Measurements from ENCODE around the gene IL6R. TPM values are rescaled to one million over a fixed set of nuclear protein-coding genes. Genes with fewer than 3 reads are reported as not detected.

IL6R gene
- total RNA-seq, 4 donors from 2014 or later, result 44.7 to 59.4 (median 55.5) TPM

DNA sequence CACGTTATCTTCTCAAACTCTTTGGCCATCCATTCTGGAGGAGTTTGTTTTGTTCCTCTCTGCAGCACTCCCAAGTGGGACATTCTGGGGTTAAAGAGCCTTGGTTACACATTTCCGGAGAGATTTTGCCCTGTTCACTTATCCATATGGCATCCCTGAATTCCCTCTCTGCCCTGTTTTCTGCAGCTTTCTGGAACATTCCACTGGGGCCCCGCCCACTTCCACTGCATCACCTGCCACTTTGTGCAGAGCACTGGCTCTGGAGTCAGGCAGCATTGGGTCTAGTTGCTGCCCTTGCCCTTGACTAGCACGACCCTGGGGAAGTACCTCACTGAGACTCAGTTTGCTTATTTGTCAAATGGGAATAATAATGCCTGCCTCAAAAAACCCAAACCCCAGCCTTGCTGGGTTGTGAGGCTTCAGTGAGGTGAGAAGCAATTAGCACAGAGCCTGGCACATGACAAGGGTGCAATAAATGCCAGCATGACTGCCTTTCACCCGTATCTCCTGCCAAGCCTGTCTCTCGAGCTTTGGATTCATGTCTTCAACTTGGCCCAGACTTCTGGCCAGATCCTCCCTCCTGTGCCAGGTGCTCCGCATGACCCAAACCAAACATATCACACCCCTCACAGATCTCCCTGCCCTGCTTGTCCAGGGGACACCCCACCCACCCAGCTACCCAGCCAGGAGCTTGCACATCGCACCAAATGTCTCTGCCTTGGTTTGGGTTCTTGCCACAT, 38.3 kb downstream of the IL6R start:
- Histone ChIP-seq H3K4me1 (peaks cover 0 to 98% (median 35%) of the 10 kb centered on the region in 3 donors), H3K27ac (peak overlapping the region; percentile 7 to 97 (median 82)), H3K9me3 (no peaks in the 10 kb centered on the region), H3K4me3 (no peak overlapping the region), H3K36me3 (peaks cover 0 to 62% of the 10 kb centered on the region in 2 donors), H3K27me3 (no peaks in the 10 kb centered on the region)
- no peak for TF ChIP-seq POLR2A (IDR thresholded peaks at IDR 0.05)
- ATAC-seq, result no peak
- WGBS, 2 donors (ENCODE audit: low coverage in 1 of 2), result 53 to 57% methylated on average over 6 of the region's 8 CpGs

DNA sequence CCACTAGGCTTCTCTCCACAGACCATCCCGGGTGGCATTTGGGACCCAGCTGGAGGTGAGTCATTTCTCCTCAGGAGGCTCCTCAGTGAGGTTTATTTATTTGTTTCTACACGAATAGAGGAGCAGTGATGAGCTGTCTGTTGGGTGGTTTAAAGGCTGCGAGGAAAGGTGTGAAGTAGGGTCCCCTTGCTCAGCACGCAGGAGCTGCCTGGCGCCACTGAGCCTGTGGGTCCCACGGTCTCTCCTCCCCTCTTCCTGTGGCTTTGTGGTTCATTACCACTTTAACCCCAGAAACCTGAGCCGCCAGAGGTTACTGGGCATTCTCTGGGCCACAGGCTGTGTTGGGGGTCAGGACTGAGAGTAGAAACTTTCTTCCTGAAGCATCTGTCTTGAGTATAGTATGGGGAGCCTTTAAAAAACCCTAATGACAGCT, 39.9 kb downstream of the IL6R start:
- Histone ChIP-seq H3K27me3 (no peaks in the 10 kb centered on the region), H3K4me3 (no peak overlapping the region), H3K27ac (peak overlapping the region; percentile 77 to 97 (median 88)), H3K4me1 (peaks cover 0 to 84% (median 37%) of the 10 kb centered on the region in 3 donors), H3K36me3 (peaks cover 0 to 66% of the 10 kb centered on the region in 2 donors), H3K9me3 (no peaks in the 10 kb centered on the region)
- no peak for ATAC-seq
- TF ChIP-seq POLR2A (IDR thresholded peaks at IDR 0.05), result no peak
- 64% methylated on average over 4 of the region's 7 CpGs; no CpG with 5 or more reads in 1 of the 2 donors for WGBS, 2 donors (ENCODE audit: low coverage in 1 of 2)

DNA sequence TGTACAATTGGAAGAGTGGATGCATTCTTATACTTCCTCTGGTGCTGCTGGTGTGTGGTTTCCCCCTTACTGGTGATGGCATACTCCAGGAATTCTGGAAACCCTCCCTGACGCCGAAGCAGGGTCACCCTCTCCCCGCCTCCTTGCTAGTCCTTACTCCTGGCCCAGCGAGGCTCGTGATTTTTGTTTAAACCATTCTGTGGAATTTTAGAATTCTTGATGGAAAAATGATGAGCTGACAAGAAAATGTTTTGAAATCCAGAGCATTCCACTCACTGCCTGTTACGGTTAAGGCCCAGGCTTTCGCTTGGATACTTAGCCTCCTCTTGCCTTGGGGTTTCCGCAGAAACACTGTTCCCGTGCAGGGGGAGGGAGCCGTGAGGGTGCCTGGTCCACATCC, 41.1 kb downstream of the IL6R start:
- peaks cover 0 to 66% of the 10 kb centered on the region in 2 donors for H3K36me3 ChIP-seq

DNA sequence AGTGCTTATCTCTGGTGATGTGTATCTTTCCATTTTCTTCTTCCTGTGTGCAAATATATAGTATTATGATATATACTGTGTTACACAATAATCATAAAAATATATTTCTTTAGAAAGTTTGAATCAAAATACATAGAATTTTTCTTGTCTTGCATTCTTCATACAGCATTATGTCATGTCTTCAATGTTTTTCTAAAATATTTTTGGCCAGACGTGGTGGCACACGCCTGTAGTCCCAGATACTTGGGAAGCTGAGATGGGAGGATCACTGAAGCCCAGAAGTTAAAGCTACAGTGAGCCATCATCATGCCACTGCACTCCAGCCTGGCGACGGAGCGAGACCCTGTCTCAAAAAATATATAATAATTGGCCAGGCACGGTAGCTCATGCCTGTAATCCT, 41.6 kb downstream of the IL6R start:
- TF ChIP-seq EP300 (IDR thresholded peaks at IDR 0.05) (no peak), POLR2AphosphoS5 (IDR thresholded peaks at IDR 0.05) (no peak), POLR2A (IDR thresholded peaks at IDR 0.05) (no peak)
- TF ChIP-seq, protein P1, sequence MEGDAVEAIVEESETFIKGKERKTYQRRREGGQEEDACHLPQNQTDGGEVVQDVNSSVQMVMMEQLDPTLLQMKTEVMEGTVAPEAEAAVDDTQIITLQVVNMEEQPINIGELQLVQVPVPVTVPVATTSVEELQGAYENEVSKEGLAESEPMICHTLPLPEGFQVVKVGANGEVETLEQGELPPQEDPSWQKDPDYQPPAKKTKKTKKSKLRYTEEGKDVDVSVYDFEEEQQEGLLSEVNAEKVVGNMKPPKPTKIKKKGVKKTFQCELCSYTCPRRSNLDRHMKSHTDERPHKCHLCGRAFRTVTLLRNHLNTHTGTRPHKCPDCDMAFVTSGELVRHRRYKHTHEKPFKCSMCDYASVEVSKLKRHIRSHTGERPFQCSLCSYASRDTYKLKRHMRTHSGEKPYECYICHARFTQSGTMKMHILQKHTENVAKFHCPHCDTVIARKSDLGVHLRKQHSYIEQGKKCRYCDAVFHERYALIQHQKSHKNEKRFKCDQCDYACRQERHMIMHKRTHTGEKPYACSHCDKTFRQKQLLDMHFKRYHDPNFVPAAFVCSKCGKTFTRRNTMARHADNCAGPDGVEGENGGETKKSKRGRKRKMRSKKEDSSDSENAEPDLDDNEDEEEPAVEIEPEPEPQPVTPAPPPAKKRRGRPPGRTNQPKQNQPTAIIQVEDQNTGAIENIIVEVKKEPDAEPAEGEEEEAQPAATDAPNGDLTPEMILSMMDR (IDR thresholded peaks at IDR 0.05), result no peak
- H3K4me1 ChIP-seq, result peaks cover 0 to 67% (median 32%) of the 10 kb centered on the region in 3 donors
- no peaks in the 10 kb centered on the region for H3K27me3 ChIP-seq
- no peak for ATAC-seq
- WGBS, 2 donors (ENCODE audit: low coverage in 1 of 2), result 48 to 91% methylated on average over 5 to 6 of the region's 6 CpGs
- H3K4me3 ChIP-seq, result no peak overlapping the region
- H3K36me3 ChIP-seq, result peaks cover 0 to 71% of the 10 kb centered on the region in 2 donors
- H3K27ac ChIP-seq, result peak overlapping the region; percentile 40 to 97 (median 88)
- no peaks in the 10 kb centered on the region for H3K9me3 ChIP-seq

More for the DNA sequence above, 41.1 kb downstream of the IL6R start:
- peak; percentile 95 for ATAC-seq
- TF ChIP-seq POLR2AphosphoS5 (IDR thresholded peaks at IDR 0.05), result peak; percentile 87
- TF ChIP-seq, protein P1 (IDR thresholded peaks at IDR 0.05), result no peak
- Histone ChIP-seq H3K9me3 (no peaks in the 10 kb centered on the region), H3K27me3 (no peaks in the 10 kb centered on the region), H3K4me1 (peaks cover 0 to 72% (median 37%) of the 10 kb centered on the region in 3 donors), H3K27ac (peak overlapping the region; percentile 77 to 97 (median 88)), H3K4me3 (no peak overlapping the region)
- 5 to 36% methylated on average over 6 to 9 of the region's 10 CpGs for WGBS, 2 donors (ENCODE audit: low coverage in 1 of 2)

DNA sequence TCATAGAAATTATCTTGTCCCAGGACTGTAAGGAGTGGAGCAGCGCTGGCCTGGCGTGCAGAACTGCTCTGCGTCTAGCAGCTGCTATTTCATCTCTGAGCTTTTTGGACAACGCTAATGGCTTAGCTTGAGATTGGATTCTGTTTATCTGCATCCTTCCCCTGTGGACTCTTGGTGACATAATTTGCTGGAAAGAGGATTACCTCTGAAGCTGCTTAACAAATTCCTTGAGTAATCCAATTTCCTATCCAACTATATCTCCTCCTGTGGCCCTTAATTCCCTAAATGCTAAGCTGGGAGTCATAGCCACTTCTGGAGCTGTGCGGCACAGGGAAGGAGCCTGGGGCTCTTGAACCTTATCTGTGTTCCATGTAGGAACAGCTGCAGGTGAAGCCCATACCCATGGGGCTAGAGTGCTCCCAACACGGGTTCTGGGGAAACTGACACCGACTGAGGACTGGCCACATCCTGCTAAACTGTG, 43.2 kb downstream of the IL6R start:
- Histone ChIP-seq H3K9me3 (no peaks in the 10 kb centered on the region), H3K36me3 (peaks cover 0 to 78% of the 10 kb centered on the region in 2 donors), H3K27me3 (no peaks in the 10 kb centered on the region), H3K4me3 (no peak overlapping the region), H3K4me1 (peaks cover 0 to 64% (median 31%) of the 10 kb centered on the region in 3 donors), H3K27ac (peak overlapping the region in 3 of 4 donors; percentile 61 to 84 (median 62))
- 50% methylated on average over 2 of the region's 7 CpGs; no CpG with 5 or more reads in 1 of the 2 donors for WGBS, 2 donors (ENCODE audit: low coverage in 1 of 2)
- peak; percentile 7 for TF ChIP-seq POLR2AphosphoS5 (IDR thresholded peaks at IDR 0.05)
- no peak for TF ChIP-seq POLR2A (IDR thresholded peaks at IDR 0.05)
- peak; percentile 30 for ATAC-seq

DNA sequence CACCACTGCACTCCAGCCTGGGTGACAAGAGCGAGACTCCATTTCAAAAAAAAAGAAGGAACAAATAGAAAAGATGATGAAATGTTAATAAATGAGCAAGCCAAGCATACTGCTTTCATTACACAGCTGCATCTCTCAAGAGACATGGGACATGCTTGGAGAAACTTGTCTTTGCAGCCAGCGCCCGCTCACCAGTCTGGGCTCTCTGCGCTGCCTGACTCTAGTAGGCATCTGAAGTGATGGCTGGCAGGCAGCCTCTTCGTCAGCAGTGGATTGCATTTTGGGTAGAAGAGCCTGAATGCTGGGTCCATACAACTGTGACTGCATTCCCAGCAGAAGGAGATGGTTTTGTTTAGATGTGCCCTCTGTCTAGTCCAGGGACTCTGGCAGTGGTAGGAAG, 48.0 kb downstream of the IL6R start:
- peak; percentile 28 for ATAC-seq
- Histone ChIP-seq H3K4me1 (peaks cover 0 to 27% (median 14%) of the 10 kb centered on the region in 3 donors), H3K27ac (peak overlapping the region in 3 of 4 donors; percentile 55 to 63 (median 57)), H3K9me3 (no peaks in the 10 kb centered on the region), H3K4me3 (no peak overlapping the region), H3K36me3 (peaks cover 0 to 100% of the 10 kb centered on the region in 2 donors), H3K27me3 (no peaks in the 10 kb centered on the region)
- WGBS, 2 donors (ENCODE audit: low coverage in 1 of 2), result 80 to 89% methylated on average over 1 to 5 of the region's 5 CpGs
- TF ChIP-seq POLR2AphosphoS5 (IDR thresholded peaks at IDR 0.05), result no peak
- no peak for TF ChIP-seq EP300 (IDR thresholded peaks at IDR 0.05)
- no peak for TF ChIP-seq POLR2A (IDR thresholded peaks at IDR 0.05)
- TF ChIP-seq, protein P1 (IDR thresholded peaks at IDR 0.05), result no peak
